CD4-positive, alpha-beta T cell treated with Interleukin-6 for 4 hours (primary cell): Measurements from ENCODE around the gene PCAT6.
A peak's percentile ranks its signal among the peaks of the same experiment; 100 is the strongest.
"Not testable (repeated sequence)": the region's sequence is repeated elsewhere in the genome, so short reads cannot be mapped to it uniquely, and the experiment has no call there.

Source experiments
- DNase-seq: peaks from one replicate; pipeline ENCODE4 v3.0.0-alpha.2; 2020; ENCODE audit warnings: mixed read lengths

PCAT6 gene

GRCh38 chr1:202810615-202811295 is at the start of gene PCAT6:
TSS of gene PCAT6 (plus strand) at chr1:202810954.
- peak; percentile 89 for DNase-seq

- no peak for DNase-seq
These were observed 48.7 kb upstream of the PCAT6 start for GRCh38 chr1:202762019-202762418.

- no peak for DNase-seq
These were observed 45.0 kb upstream of the PCAT6 start for GRCh38 chr1:202765721-202766120.

- no peak for DNase-seq
These were observed 40.6 kb upstream of the PCAT6 start for GRCh38 chr1:202770135-202770534.

GRCh38 chr1:202781180-202781579 is 29.6 kb upstream of the PCAT6 start:
- DNase-seq: no peak

- DNase-seq: no peak
These were observed 23.9 kb upstream of the PCAT6 start for GRCh38 chr1:202786804-202787203.

- DNase-seq: no peak
These were observed 22.0 kb upstream of the PCAT6 start for GRCh38 chr1:202788800-202789199.

- DNase-seq: no peak
These were observed 19.5 kb upstream of the PCAT6 start for GRCh38 chr1:202791077-202791747.

GRCh38 chr1:202794051-202794740 is 16.6 kb upstream of the PCAT6 start:
- DNase-seq: no peak

GRCh38 chr1:202794931-202795330 is 15.8 kb upstream of the PCAT6 start:
- not testable (repeated sequence) for DNase-seq

GRCh38 chr1:202796670-202797069 is 14.1 kb upstream of the PCAT6 start:
- no peak for DNase-seq

- no peak for DNase-seq
These were observed 12.5 kb upstream of the PCAT6 start for GRCh38 chr1:202798260-202798659.

- no peak for DNase-seq
These were observed 11.9 kb upstream of the PCAT6 start for GRCh38 chr1:202798792-202799331.

GRCh38 chr1:202800742-202801141 is 10.0 kb upstream of the PCAT6 start:
- no peak for DNase-seq

GRCh38 chr1:202801175-202801574 is 9.6 kb upstream of the PCAT6 start:
- no peak for DNase-seq

- no peak for DNase-seq
These were observed 8.7 kb upstream of the PCAT6 start for GRCh38 chr1:202802034-202802433.

- no peak for DNase-seq
These were observed 7.5 kb upstream of the PCAT6 start for GRCh38 chr1:202802998-202803932.

- no peak for DNase-seq
These were observed 6.6 kb upstream of the PCAT6 start for GRCh38 chr1:202804126-202804525.

GRCh38 chr1:202805886-202806844 is 4.6 kb upstream of the PCAT6 start:
- DNase-seq: no peak

- DNase-seq: peak; percentile 26
These were observed 3.8 kb upstream of the PCAT6 start for GRCh38 chr1:202806845-202807450.

- peak; percentile 56 for DNase-seq
These were observed 3.3 kb upstream of the PCAT6 start for GRCh38 chr1:202807451-202807925.
